HUES64 (cell line): ENCODE data around the gene SLC16A9.

Experiments
- H3K27ac ChIP-seq: 2 replicates; pipeline ENCODE4 v1.7.0; 2013; ENCODE audit warnings: low read depth, low read length, inconsistent platforms
- H3K27me3 ChIP-seq: 2 replicates; pipeline ENCODE4 v1.6.1; 2013; ENCODE audit warnings: mild to moderate bottlenecking, low read length; ENCODE audit not compliant: insufficient read depth
- H3K36me3 ChIP-seq: 2 replicates; pipeline ENCODE4 v1.6.1; 2013; ENCODE audit warnings: mild to moderate bottlenecking, low read length; ENCODE audit not compliant: insufficient read depth
- H3K4me1 ChIP-seq: 2 replicates; pipeline ENCODE4 v1.6.1; 2013; ENCODE audit warnings: mild to moderate bottlenecking, low read length, moderate library complexity; ENCODE audit not compliant: insufficient read depth
- H3K4me3 ChIP-seq: 2 replicates; pipeline ENCODE4 v1.5.1; 2013; ENCODE audit warnings: mild to moderate bottlenecking, low read length, moderate library complexity
- H3K9ac ChIP-seq: 2 replicates; pipeline ENCODE4 v1.6.1; 2013; ENCODE audit warnings: mild to moderate bottlenecking, low read depth, low read length
- H3K9me3 ChIP-seq: 2 replicates; pipeline ENCODE4 v1.6.1; 2013; ENCODE audit warnings: low read depth, low read length; ENCODE audit not compliant: insufficient read depth
- WGBS: fragments of 150-250, 120-280 bp; methylation state at CpG from one replicate; pipeline ENCODE4 v1.1.7; 2013; ENCODE audit warnings: missing lambda C conversion rate; 5-methylcytosine and 5-hydroxymethylcytosine counted together

Gene SLC16A9

GRCh38 chr10:59718257-59718656 lies 8.6 kb upstream of the SLC16A9 start:
- Histone ChIP-seq H3K27ac (no peak overlapping the region), H3K36me3 (no peaks in the 10 kb centered on the region), H3K27me3 (no peaks in the 10 kb centered on the region), H3K9ac (no peak overlapping the region), H3K4me1 (no peaks in the 10 kb centered on the region), H3K4me3 (no peak overlapping the region), H3K9me3 (peaks cover 8% of the 10 kb centered on the region; the same call in 1 of the 2 replicates)
- WGBS, result 98% methylated on average over 2 of the region's 2 CpGs

GRCh38 chr10:59713196-59713821 lies 3.7 kb upstream of the SLC16A9 start:
- Histone ChIP-seq H3K27me3 (peaks cover 29% of the 10 kb centered on the region), H3K4me3 (no peak overlapping the region), H3K9ac (no peak overlapping the region), H3K4me1 (peaks cover 19% of the 10 kb centered on the region), H3K27ac (no peak overlapping the region), H3K9me3 (no peaks in the 10 kb centered on the region), H3K36me3 (no peaks in the 10 kb centered on the region)
- WGBS, result 96% methylated on average over 7 of the region's 7 CpGs

- H3K9me3 ChIP-seq, result no peaks in the 10 kb centered on the region
- H3K27ac ChIP-seq, result no peak overlapping the region
- peaks cover 25% of the 10 kb centered on the region for H3K4me1 ChIP-seq
- no peaks in the 10 kb centered on the region for H3K36me3 ChIP-seq
- 78% methylated on average over 3 of the region's 3 CpGs for WGBS
- peaks cover 38% of the 10 kb centered on the region for H3K27me3 ChIP-seq
- no peak overlapping the region for H3K4me3 ChIP-seq
- H3K9ac ChIP-seq, result no peak overlapping the region
Observed at GRCh38 chr10:59711871-59712494, 2.3 kb upstream of the SLC16A9 start.

- peak overlapping the region; percentile 81 for H3K4me3 ChIP-seq
- H3K4me1 ChIP-seq, result peaks cover 32% of the 10 kb centered on the region
- H3K9ac ChIP-seq, result peak overlapping the region; percentile 93
- under 1% methylated on average over 42 of the region's 42 CpGs for WGBS
- H3K9me3 ChIP-seq, result no peaks in the 10 kb centered on the region
- H3K36me3 ChIP-seq, result no peaks in the 10 kb centered on the region
- H3K27me3 ChIP-seq, result peaks cover 38% of the 10 kb centered on the region
- H3K27ac ChIP-seq, result peak overlapping the region; percentile 71; the same call in 1 of the 2 replicates
Observed at GRCh38 chr10:59708816-59709394, 745 bp downstream of the SLC16A9 start.

- WGBS, result 95% methylated on average over 7 of the region's 8 CpGs
Observed at GRCh38 chr10:59706851-59707797, 2.5 kb downstream of the SLC16A9 start.

GRCh38 chr10:59705931-59706330 lies 3.7 kb downstream of the SLC16A9 start:
- Histone ChIP-seq H3K27me3 (peaks cover 27% of the 10 kb centered on the region), H3K9me3 (no peaks in the 10 kb centered on the region), H3K9ac (no peak overlapping the region), H3K36me3 (no peaks in the 10 kb centered on the region), H3K4me1 (peaks cover 21% of the 10 kb centered on the region), H3K27ac (no peak overlapping the region), H3K4me3 (no peak overlapping the region)

More at GRCh38 chr10:59706851-59707797, 2.5 kb downstream of the SLC16A9 start:
- peaks cover 27% of the 10 kb centered on the region for H3K4me1 ChIP-seq
- H3K27me3 ChIP-seq, result peaks cover 38% of the 10 kb centered on the region
- no peak overlapping the region for H3K27ac ChIP-seq
- no peak overlapping the region for H3K4me3 ChIP-seq
- H3K9ac ChIP-seq, result no peak overlapping the region
- no peaks in the 10 kb centered on the region for H3K9me3 ChIP-seq
- no peaks in the 10 kb centered on the region for H3K36me3 ChIP-seq

- 100% methylated on average over 2 of the region's 2 CpGs for WGBS
- peaks cover 16% of the 10 kb centered on the region for H3K4me1 ChIP-seq
- no peaks in the 10 kb centered on the region for H3K36me3 ChIP-seq
- H3K27ac ChIP-seq, result no peak overlapping the region
- H3K9ac ChIP-seq, result no peak overlapping the region
- H3K9me3 ChIP-seq, result no peaks in the 10 kb centered on the region
- peaks cover 15% of the 10 kb centered on the region for H3K27me3 ChIP-seq
- H3K4me3 ChIP-seq, result no peak overlapping the region
Observed at GRCh38 chr10:59704630-59705029, 5.0 kb downstream of the SLC16A9 start.

GRCh38 chr10:59702347-59702746 lies 7.3 kb downstream of the SLC16A9 start:
- 86% methylated on average over 4 of the region's 4 CpGs for WGBS
- peaks cover 7% of the 10 kb centered on the region; the same call in 1 of the 2 replicates for H3K4me1 ChIP-seq
- H3K9me3 ChIP-seq, result no peaks in the 10 kb centered on the region
- H3K9ac ChIP-seq, result no peak overlapping the region
- no peaks in the 10 kb centered on the region for H3K36me3 ChIP-seq
- no peak overlapping the region for H3K4me3 ChIP-seq
- H3K27me3 ChIP-seq, result no peaks in the 10 kb centered on the region
- no peak overlapping the region for H3K27ac ChIP-seq

- no peak overlapping the region for H3K4me3 ChIP-seq
- H3K27ac ChIP-seq, result no peak overlapping the region
- no peaks in the 10 kb centered on the region for H3K9me3 ChIP-seq
- peaks cover 6% of the 10 kb centered on the region; the same call in 1 of the 2 replicates for H3K4me1 ChIP-seq
- 62% methylated on average over 4 of the region's 4 CpGs for WGBS
- H3K27me3 ChIP-seq, result no peaks in the 10 kb centered on the region
- H3K9ac ChIP-seq, result no peak overlapping the region
- H3K36me3 ChIP-seq, result no peaks in the 10 kb centered on the region
Observed at GRCh38 chr10:59700709-59701108, 8.9 kb downstream of the SLC16A9 start.

- H3K9me3 ChIP-seq, result 0 out of 2 replicates have a peak, but pooled peaks cover 3% of the 10 kb centered on the region
- no peak overlapping the region for H3K4me3 ChIP-seq
- H3K4me1 ChIP-seq, result no peaks in the 10 kb centered on the region
- no peaks in the 10 kb centered on the region for H3K27me3 ChIP-seq
- no peak overlapping the region for H3K27ac ChIP-seq
- H3K9ac ChIP-seq, result no peak overlapping the region
- H3K36me3 ChIP-seq, result no peaks in the 10 kb centered on the region
- WGBS, result 84% methylated on average over 1 of the region's 1 CpG
Observed at GRCh38 chr10:59698326-59698725, 11.3 kb downstream of the SLC16A9 start.
